ENCODE results near the gene CASTOR1. TPM values are rescaled to one million over a fixed set of nuclear protein-coding genes. Genes with fewer than 3 reads are reported as not detected.

CASTOR1 gene
- total RNA-seq, 6 donors from 2014 or later = 7.0 to 31.5 (median 22.1) TPM

- H3K4me1 ChIP-seq = peaks cover 30 to 41% (median 36%) of the 10 kb centered on the region in 4 donors
- WGBS, 2 donors = 79 to 87% methylated on average over 2 to 3 of the region's 3 CpGs
- no peaks in the 10 kb centered on the region for H3K27me3 ChIP-seq
- no peaks in the 10 kb centered on the region for H3K9me3 ChIP-seq
- peaks cover 3 to 31% (median 21%) of the 10 kb centered on the region in 4 donors for H3K36me3 ChIP-seq
- ATAC-seq (ENCODE audit: low FRiP score in 2 of 2) (no peak), DNase-seq (no peak)
- TF ChIP-seq EP300 (IDR thresholded peaks at IDR 0.05) (no peak), POLR2A (IDR thresholded peaks at IDR 0.05) (no peak), POLR2AphosphoS5 (IDR thresholded peaks at IDR 0.05) (no peak), CTCF (IDR thresholded peaks at IDR 0.05) (no peak)
- peak overlapping the region in 2 of 4 donors; percentile 38 to 92 for H3K27ac ChIP-seq
- no peak overlapping the region for H3K4me3 ChIP-seq
Measured at GRCh38 chr22:30328466-30329049, 39.3 kb upstream of the CASTOR1 start.

GRCh38 chr22:30327864-30328345 is 38.6 kb upstream of the CASTOR1 start:
- H3K36me3 ChIP-seq = peaks cover 3 to 24% (median 14%) of the 10 kb centered on the region in 4 donors
- H3K9me3 ChIP-seq = no peaks in the 10 kb centered on the region
- H3K4me1 ChIP-seq = peaks cover 33 to 42% (median 38%) of the 10 kb centered on the region in 4 donors
- 59 to 69% methylated on average over 5 of the region's 5 CpGs for WGBS, 2 donors
- TF ChIP-seq CTCF (IDR thresholded peaks at IDR 0.05) (no peak), EP300 (IDR thresholded peaks at IDR 0.05) (no peak), POLR2A (IDR thresholded peaks at IDR 0.05) (no peak), POLR2AphosphoS5 (IDR thresholded peaks at IDR 0.05) (no peak)
- no peaks in the 10 kb centered on the region for H3K27me3 ChIP-seq
- H3K4me3 ChIP-seq = no peak overlapping the region
- H3K27ac ChIP-seq = peak overlapping the region; percentile 92 to 98 (median 95)
- DNase-seq (no peak), ATAC-seq (ENCODE audit: low FRiP score in 2 of 2) (no peak)

- Histone ChIP-seq H3K27me3 (no peaks in the 10 kb centered on the region), H3K9me3 (no peaks in the 10 kb centered on the region), H3K4me1 (peaks cover 39 to 49% (median 45%) of the 10 kb centered on the region in 4 donors), H3K36me3 (peaks cover 3 to 14% (median 9%) of the 10 kb centered on the region in 4 donors), H3K27ac (peak within 1 kb of the TSS; percentile 92 to 98 (median 95)), H3K4me3 (peak within 1 kb of the TSS; percentile 98 to 100 (median 98))
- DNase-seq (peak; percentile 97 to 98), ATAC-seq (ENCODE audit: low FRiP score in 2 of 2) (peak; percentile 95 to 96)
- 1 to 8% methylated on average over 5 to 17 of the region's 69 CpGs for WGBS, 2 donors
- peak; percentile 68 to 88 for TF ChIP-seq POLR2AphosphoS5 (IDR thresholded peaks at IDR 0.05)
- TF ChIP-seq CTCF (IDR thresholded peaks at IDR 0.05) = peak in 3 of 6 experiments; percentile 6 to 16 (median 7)
- peak in 3 of 4 donors; percentile 72 to 96 (median 92) for TF ChIP-seq POLR2A (IDR thresholded peaks at IDR 0.05)
- TF ChIP-seq EP300 (IDR thresholded peaks at IDR 0.05) = no peak
Measured at GRCh38 chr22:30326706-30327362, 37.5 kb upstream of the CASTOR1 start, which contains the start of gene TBC1D10A. TBC1D10A (minus strand) TSS chr22:30326941; CDS start chr22:30326881, 60 bp downstream.

- Histone ChIP-seq H3K9me3 (no peaks in the 10 kb centered on the region), H3K4me3 (peak overlapping the region; percentile 98 to 100 (median 98)), H3K27me3 (no peaks in the 10 kb centered on the region), H3K4me1 (peaks cover 45 to 52% (median 51%) of the 10 kb centered on the region in 4 donors), H3K27ac (peak overlapping the region; percentile 92 to 98 (median 95)), H3K36me3 (peaks cover 2 to 10% (median 8%) of the 10 kb centered on the region in 4 donors)
- DNase-seq (peak in 1 of 2 donors; percentile 66), ATAC-seq (ENCODE audit: low FRiP score in 2 of 2) (peak; percentile 27 to 69)
- peak in 1 of 6 experiments; percentile 1 for TF ChIP-seq CTCF (IDR thresholded peaks at IDR 0.05)
- no peak for TF ChIP-seq EP300 (IDR thresholded peaks at IDR 0.05)
- no peak for TF ChIP-seq POLR2A (IDR thresholded peaks at IDR 0.05)
- no peak for TF ChIP-seq POLR2AphosphoS5 (IDR thresholded peaks at IDR 0.05)
- WGBS, 2 donors = 0 to 1% methylated on average over 15 to 27 of the region's 34 CpGs
Measured at GRCh38 chr22:30326255-30326705, 37.0 kb upstream of the CASTOR1 start.

Data from upper lobe of left lung (tissue), 6 donors.